Activated T-cell treated with anti-CD3 and anti-CD28 coated beads, Interleukin-2, amount 50 U/mL, for 24 hours (primary cell): Measurements from ENCODE around the gene APBA2.
"Not testable (repeated sequence)": the region's sequence is repeated elsewhere in the genome, so short reads cannot be mapped to it uniquely, and the experiment has no call there.

Source experiments
- DNase-seq: peaks from one replicate; pipeline ENCODE4 v3.0.0-alpha.2; 2020
- H3K27ac Mint-ChIP-seq: 2 replicates; pipeline ENCODE4 v1.8.0; 2020; ENCODE audit warnings: mild to moderate bottlenecking, mixed read lengths
- H3K27me3 Mint-ChIP-seq: 2 replicates; pipeline ENCODE4 v1.8.0; 2020; ENCODE audit warnings: mixed read lengths
- H3K36me3 Mint-ChIP-seq: 2 replicates; pipeline ENCODE4 v1.8.0; 2020; ENCODE audit warnings: low read depth, mixed read lengths
- H3K4me1 Mint-ChIP-seq: 2 replicates; pipeline ENCODE4 v1.8.0; 2020; ENCODE audit warnings: low read depth, mixed read lengths
- H3K4me3 Mint-ChIP-seq: 2 replicates; pipeline ENCODE4 v1.8.0; 2020; ENCODE audit warnings: mild to moderate bottlenecking, moderate library complexity, mixed read lengths
- H3K9me3 Mint-ChIP-seq: 2 replicates; pipeline ENCODE4 v1.8.0; 2020; ENCODE audit warnings: mixed read lengths

The APBA2 gene

DNA sequence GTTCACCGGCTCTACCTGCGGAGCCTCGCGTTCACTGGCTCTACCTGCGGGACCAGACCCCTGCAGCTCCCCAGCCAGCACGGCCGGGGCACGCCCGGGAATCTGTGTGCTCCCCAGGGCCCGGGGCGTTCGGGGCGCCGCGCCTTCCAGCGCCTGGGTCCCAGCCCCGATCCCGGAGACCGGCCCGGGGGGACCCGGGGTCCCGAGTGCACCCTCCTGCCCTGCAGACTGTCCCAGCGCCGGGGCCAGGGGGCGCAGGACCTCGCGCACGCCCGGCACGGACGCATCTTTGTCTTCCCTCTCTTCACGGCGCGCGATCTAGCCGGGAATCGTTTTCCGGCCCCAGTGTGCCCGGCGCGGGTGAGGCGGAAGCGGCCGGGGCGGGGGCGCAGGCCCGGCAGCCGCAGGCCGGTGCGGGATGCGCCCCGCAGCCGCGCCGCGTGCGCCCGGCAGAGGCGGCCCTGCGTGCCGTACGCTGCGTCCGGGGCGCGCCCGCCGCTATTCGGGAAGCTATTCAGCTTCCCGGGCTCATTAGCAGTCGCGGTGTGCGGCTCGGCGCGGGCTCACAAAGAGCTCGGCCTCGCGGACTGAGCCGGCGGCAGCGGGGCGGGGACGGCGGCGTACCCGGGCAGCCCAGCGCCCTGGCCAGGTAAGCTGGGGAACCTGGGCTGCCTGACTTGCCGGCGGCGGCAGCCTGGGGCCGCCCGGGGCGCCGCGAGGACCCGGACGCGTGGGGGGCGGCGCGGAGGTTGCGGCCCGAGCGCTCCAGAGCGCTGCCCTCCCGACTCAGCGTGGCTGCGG lies at the start of gene APBA2:
TSS of gene APBA2 (plus strand) at position 345 of the 801 bp plus-strand sequence. CDS start 167,911 bp downstream, outside the sequence.
- Mint-ChIP-seq H3K4me3 (peak within 1 kb of the TSS; percentile 79), H3K27me3 (no peaks in the 10 kb centered on the region), H3K36me3 (no peaks in the 10 kb centered on the region), H3K27ac (peak within 1 kb of the TSS; percentile 84), H3K9me3 (no peaks in the 10 kb centered on the region), H3K4me1 (peaks cover 43% of the 10 kb centered on the region)
- peak; percentile 77 for DNase-seq

DNA sequence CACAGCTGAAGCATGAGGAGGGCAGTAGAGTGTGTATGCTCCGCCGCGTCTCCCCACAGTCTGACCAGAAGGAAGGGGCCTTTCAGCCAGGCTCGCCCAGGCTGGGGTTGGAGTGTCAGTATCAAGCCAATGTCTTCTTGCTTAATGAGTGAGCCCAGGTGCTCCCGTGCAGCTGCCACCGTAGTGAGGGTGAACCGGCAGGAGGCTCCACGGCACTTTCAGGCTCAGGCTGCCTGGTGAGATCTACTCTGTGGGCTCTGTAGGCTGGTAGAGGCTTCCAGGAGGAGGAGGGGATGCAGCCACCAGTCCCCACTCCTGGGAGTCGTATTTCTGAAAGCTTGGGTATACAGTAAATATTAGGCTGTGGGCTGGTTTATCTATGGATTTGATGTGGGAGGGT lies 45.5 kb upstream of the APBA2 start:
- H3K4me1 Mint-ChIP-seq, H3K9me3 Mint-ChIP-seq, H3K4me3 Mint-ChIP-seq, DNase-seq, H3K27me3 Mint-ChIP-seq, H3K36me3 Mint-ChIP-seq, H3K27ac Mint-ChIP-seq: not testable (repeated sequence)

DNA sequence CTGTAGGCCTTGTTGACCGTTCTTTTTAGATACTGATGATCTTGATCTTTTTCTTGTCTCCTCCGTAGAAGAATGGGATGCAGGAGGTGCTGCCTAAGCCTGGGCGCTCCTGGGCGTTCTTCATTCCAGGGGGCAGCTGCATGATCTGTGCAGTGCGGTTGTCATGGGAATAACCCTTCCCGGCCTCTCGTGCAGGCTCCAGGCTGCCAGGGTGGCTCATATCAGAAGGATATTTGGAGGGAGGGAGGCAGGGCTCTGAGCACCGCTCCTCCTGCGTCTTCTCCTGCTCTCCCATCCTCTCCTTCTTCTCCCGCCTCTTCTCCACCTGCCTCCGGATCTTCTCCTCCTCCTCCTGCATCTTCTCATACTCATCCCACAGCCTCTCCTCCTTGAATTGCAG lies 43.6 kb upstream of the APBA2 start:
- H3K27ac Mint-ChIP-seq, H3K4me1 Mint-ChIP-seq, H3K27me3 Mint-ChIP-seq, DNase-seq, H3K9me3 Mint-ChIP-seq, H3K4me3 Mint-ChIP-seq, H3K36me3 Mint-ChIP-seq: not testable (repeated sequence)

DNA sequence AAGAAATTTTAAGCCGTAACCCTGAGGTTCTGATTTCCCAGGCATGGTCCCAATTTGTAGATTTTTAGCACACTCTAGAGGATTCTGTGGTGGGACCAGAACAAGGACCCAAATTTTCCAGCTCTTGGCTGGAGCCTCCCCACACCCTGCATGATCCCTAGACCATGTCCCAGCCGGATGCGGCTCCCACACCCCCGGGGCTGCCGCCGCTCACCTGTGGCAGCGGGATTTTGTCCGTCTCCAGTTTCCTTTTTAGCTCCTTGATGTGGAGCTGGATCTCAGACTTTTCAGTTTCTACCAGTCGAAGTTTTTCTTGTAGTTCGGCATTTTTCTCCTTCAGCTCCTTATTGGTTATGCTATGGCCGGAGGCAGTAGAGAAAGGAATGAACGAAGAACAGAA lies 42.3 kb upstream of the APBA2 start:
- H3K36me3 Mint-ChIP-seq, DNase-seq, H3K4me1 Mint-ChIP-seq, H3K9me3 Mint-ChIP-seq, H3K27ac Mint-ChIP-seq, H3K4me3 Mint-ChIP-seq, H3K27me3 Mint-ChIP-seq: not testable (repeated sequence)

DNA sequence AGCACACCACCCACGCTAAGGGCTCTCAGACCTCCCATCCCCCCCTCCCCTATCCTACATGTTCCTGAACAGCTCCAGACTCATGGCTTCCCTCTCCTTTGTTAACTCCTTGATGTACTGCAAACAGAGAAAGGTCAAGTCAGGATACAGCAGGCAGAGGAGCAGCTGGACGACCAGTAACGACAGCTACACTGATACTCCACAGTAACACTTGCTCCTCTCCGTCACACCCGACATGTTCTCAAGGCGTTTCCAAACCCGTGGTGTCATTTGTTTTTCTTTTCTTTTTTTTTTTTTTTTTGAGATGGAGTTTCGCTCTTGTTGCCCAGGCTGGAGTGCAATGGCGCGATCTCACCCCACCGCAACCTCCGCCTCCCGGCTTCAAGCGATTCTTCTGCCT lies 41.6 kb upstream of the APBA2 start:
- not testable (repeated sequence) for H3K36me3 Mint-ChIP-seq

DNA sequence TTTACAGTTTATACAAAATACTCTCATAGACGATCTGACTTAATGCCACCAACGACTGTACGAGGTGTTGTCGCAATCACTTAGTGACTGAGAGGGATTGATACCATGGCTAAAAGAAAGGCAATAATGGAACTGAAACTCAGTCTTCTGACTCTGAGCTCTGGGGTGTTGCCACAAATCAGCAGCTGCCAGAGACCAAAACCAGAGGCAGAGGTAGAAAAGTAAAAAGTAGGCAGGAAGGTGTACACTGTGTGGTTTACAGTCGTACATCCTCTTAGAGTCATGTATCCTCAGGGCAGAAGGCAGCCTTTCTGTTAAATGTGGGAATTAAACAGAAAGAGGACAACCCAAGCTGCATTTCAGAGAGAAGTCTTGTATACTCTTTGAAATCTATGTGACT lies 38.5 kb upstream of the APBA2 start:
- H3K27ac Mint-ChIP-seq, H3K4me3 Mint-ChIP-seq, H3K9me3 Mint-ChIP-seq, H3K27me3 Mint-ChIP-seq, H3K4me1 Mint-ChIP-seq, H3K36me3 Mint-ChIP-seq, DNase-seq: not testable (repeated sequence)

More for the DNA sequence above, 41.6 kb upstream of the APBA2 start:
- H3K4me1 Mint-ChIP-seq, H3K4me3 Mint-ChIP-seq, H3K27ac Mint-ChIP-seq, DNase-seq, H3K27me3 Mint-ChIP-seq, H3K9me3 Mint-ChIP-seq: not testable (repeated sequence)

DNA sequence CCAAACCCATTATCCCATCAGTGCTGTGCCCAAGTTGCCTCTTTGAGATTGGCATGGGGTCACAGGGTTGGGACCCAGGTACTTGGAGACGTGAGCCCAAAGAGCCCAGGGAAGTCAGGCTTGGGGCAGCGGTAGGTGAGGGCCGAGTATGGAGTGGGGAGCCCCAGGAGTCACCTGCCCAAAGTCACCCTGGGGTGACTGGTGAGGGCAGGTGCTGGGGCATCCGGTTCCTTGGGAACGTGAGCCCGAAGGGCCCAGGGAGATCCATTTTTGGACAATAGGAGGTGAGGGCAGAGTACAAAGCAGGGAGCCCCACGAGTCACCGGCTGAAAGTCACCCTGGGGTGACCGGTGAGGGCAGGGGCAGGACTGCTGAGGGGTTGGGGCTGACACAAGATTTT lies 37.8 kb upstream of the APBA2 start:
- not testable (repeated sequence) for H3K27me3 Mint-ChIP-seq, DNase-seq, H3K4me3 Mint-ChIP-seq, H3K36me3 Mint-ChIP-seq, H3K9me3 Mint-ChIP-seq, H3K27ac Mint-ChIP-seq, H3K4me1 Mint-ChIP-seq

DNA sequence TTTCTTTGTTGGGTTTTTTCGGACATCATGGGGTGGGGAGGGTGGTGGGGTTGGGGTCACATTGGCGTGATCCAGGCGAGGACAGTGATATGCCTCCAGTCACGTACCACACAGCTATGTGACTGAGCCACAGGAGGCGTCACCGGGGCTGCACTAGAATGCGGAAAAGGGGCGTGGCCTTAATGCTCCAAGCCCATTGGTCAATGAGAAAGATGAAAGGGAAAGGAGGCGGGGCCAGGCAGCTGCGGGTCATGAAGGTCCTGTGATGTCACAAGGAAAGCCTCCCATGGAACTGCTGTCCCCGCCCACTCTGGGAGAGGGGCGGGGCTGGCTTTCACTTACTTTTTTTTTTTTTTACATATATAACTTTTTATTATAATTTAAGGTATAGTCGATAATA lies 37.3 kb upstream of the APBA2 start, which contains the start of gene GOLGA6L7:
TSS of gene GOLGA6L7 (minus strand) at position 124 of the 400 bp plus-strand sequence. CDS start at position 29, 95 bp downstream.
- DNase-seq, H3K4me1 Mint-ChIP-seq, H3K4me3 Mint-ChIP-seq, H3K9me3 Mint-ChIP-seq, H3K27me3 Mint-ChIP-seq, H3K36me3 Mint-ChIP-seq, H3K27ac Mint-ChIP-seq: not testable (repeated sequence)

DNA sequence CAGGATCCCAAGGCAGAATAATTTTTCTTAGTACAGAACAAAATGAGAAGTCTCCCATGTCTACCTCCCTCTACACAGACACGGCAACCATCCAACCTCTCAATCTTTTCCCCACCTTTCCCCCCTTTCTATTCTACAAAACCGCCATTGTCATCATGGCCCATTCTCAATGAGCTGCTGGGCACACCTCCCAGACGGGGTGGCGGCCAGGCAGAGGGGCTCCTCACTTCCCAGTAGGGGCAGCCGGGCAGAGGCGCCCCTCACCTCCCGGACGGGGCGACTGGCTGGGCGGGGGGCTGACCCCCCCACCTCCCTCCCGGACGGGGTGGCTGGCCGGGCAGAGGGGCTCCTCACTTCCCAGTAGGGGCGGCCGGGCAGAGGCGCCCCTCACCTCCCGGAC lies 36.5 kb upstream of the APBA2 start:
- H3K9me3 Mint-ChIP-seq, DNase-seq, H3K36me3 Mint-ChIP-seq, H3K4me3 Mint-ChIP-seq, H3K4me1 Mint-ChIP-seq, H3K27me3 Mint-ChIP-seq, H3K27ac Mint-ChIP-seq: not testable (repeated sequence)

DNA sequence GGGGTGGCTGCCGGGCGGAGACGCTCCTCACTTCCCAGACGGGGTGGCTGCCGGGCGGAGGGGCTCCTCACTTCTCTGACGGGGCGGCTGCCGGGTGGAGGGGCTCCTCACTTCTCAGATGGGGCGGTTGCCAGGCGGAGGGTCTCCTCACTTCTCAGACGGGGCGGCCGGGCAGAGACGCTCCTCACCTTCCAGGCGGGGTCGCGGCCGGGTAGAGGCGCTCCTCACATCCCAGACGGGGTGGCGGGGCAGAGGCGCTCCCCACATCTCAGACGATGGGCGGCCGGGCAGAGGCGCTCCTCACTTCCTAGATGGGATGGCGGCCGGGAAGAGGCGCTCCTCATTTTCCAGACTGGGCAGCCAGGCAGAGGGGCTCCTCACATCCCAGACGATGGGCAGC lies 36.0 kb upstream of the APBA2 start:
- not testable (repeated sequence) for H3K27ac Mint-ChIP-seq, DNase-seq, H3K4me1 Mint-ChIP-seq, H3K4me3 Mint-ChIP-seq, H3K36me3 Mint-ChIP-seq, H3K9me3 Mint-ChIP-seq, H3K27me3 Mint-ChIP-seq

DNA sequence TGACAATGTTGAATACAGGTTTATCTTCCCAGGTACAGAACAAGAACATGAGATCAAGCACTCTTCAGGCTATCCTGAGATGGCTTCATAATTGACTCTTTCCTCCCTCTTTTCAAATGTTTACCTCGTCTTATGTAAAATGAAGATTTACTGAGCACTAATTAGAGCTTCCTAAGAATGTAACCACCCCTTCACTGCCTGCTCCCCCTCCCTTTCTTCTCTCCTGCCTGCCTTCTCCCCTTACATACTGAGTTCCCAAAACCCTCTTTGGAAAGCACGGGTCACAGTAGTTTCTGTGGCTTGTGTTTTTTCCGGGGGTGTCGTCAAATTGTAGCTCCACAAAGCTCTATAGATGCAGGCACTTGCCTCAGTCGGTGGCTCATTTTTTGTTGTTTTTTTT lies 32.1 kb upstream of the APBA2 start:
- H3K9me3 Mint-ChIP-seq, H3K36me3 Mint-ChIP-seq, H3K4me3 Mint-ChIP-seq, H3K4me1 Mint-ChIP-seq, H3K27ac Mint-ChIP-seq, DNase-seq, H3K27me3 Mint-ChIP-seq: not testable (repeated sequence)

DNA sequence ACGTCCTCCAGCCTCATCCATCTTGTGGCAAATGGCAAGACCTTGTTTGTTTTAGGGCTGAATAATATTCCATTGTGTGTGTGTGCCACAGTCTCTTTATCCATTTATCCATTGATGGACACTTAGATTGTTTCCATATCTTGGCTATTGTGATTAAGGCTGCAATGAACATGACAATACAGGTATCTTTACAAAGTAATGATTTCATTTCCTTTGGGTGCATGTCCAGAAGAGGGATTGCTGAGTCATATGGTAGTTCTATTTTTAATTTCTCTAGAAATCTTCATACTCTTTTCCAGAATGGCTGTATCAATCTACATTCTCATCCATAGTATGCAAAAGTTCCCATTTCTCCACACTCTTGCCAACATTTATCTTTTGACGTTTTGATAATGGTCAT lies 31.2 kb upstream of the APBA2 start:
- not testable (repeated sequence) for H3K36me3 Mint-ChIP-seq, H3K27ac Mint-ChIP-seq, H3K4me1 Mint-ChIP-seq, DNase-seq, H3K4me3 Mint-ChIP-seq, H3K9me3 Mint-ChIP-seq, H3K27me3 Mint-ChIP-seq

DNA sequence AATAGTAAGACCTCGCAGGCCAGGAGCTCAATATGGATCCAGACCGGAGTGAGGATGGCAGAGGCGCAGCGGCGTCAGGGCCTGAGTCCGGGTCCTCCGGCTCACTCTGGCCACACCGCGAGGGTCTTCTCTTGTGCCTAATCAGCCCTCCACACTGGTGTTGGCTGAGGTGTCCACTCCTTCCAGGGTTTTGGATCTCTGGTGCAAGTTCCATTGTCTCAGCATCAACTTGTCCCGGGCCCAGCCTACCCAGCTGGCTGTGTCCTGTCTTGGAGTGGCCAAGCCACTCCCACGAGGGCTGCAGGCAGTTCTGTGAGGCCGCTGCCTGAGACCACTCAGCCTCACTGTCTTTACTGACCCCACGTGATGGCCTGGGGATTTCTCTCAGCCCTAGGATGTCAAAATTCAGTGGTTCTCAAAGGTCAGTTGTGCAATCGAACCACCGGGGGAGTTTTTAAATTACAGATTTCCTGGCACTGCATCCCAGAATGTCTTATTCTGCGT lies 24.7 kb upstream of the APBA2 start:
- Mint-ChIP-seq H3K4me1 (no peaks in the 10 kb centered on the region), H3K27ac (no peak overlapping the region), H3K36me3 (no peaks in the 10 kb centered on the region), H3K27me3 (no peaks in the 10 kb centered on the region), H3K4me3 (no peak overlapping the region), H3K9me3 (no peaks in the 10 kb centered on the region)
- no peak for DNase-seq

DNA sequence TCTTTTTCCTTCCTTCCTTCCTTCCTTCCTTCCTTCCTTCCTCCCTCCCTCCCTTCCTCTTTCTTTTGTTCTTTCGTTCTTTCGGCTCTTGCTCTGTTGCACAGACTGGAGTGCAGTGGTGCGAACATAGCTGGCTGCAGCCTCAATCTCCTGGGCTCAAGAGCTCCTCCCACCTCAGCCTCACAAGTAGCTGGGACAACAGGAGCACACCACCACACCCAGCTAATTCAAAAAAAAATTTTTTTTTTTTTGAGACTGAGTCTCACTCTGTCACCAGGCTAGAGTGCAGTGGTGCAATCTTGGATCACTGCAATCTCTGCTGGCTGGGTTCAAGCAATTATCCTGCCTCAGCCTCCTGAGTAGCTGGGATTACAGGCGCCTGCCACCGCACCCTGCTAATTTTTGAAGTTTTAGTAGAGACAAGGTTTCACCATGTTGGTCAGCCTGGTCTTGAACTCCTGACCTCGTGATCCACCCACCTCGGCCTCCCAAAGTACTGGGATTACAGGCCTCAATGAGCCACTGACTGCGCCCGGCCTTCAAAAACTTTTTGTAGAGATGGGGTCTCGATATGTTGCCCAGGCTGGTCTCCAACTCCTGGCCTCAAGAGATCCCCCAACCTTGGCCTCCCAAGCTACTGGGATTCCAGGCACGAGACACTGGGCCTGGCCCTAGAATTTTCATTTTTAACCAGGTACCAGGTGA lies 24.0 kb upstream of the APBA2 start:
- H3K27ac Mint-ChIP-seq, H3K27me3 Mint-ChIP-seq, H3K36me3 Mint-ChIP-seq, DNase-seq, H3K9me3 Mint-ChIP-seq, H3K4me3 Mint-ChIP-seq, H3K4me1 Mint-ChIP-seq: not testable (repeated sequence)

DNA sequence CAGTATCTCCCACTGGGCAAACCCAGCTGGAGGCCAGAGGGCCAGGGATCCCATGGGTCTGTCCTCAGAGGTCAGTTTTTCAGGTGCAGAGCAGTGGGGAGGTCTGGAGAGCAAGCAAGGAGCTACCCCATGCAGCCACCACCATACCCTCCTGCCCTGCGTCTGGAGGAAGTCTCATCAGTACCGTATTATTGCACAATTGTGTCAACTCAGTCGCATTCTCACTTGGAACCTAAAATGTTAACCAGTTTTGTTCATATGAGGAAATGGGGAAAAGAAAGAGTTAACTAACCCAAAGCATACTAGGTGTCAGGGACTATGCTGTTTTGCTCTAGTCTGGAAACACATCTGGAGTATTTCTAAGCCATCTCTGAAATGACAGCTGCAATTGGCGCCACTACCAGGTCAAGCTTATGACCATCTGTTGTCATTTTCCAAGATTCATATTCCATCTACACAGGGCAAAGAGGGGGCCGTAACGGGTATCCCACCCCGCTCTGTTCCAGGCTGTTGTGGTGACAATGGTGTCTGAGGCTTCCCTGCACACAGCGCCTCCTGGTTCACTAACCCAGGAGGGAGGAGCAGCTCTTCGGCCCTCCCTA lies 16.9 kb upstream of the APBA2 start:
- Mint-ChIP-seq H3K27ac (no peak overlapping the region), H3K27me3 (no peaks in the 10 kb centered on the region), H3K4me1 (peaks cover under 1% of the 10 kb centered on the region), H3K9me3 (no peaks in the 10 kb centered on the region), H3K36me3 (no peaks in the 10 kb centered on the region), H3K4me3 (no peak overlapping the region)
- no peak for DNase-seq
